Hepatocyte (in vitro differentiated cells): Measurements from ENCODE around the gene COL5A1. TPM values are rescaled to one million over a fixed set of nuclear protein-coding genes. Genes with fewer than 3 reads are reported as not detected.

Source experiments
- DNase-seq: peaks from one replicate; pipeline ENCODE4 v3.0.0-alpha.2; 2016; ENCODE audit warnings: low spot score
- H2AFZ ChIP-seq: fragments of 200-600 bp; sonication (generic); 2 replicates; pipeline ENCODE4 v1.6.0; 2016; ENCODE audit warnings: antibody characterized with exemption, mild to moderate bottlenecking
- H3K27ac ChIP-seq: fragments of 200-600 bp; sonication (generic); 2 replicates; pipeline ENCODE4 v1.5.1; 2016; ENCODE audit warnings: mild to moderate bottlenecking
- H3K27me3 ChIP-seq: fragments of 200-600 bp; sonication (generic); 2 replicates; pipeline ENCODE4 v1.6.1; 2016
- H3K36me3 ChIP-seq: fragments of 200-600 bp; sonication (generic); replicated peaks from 2 replicates; pipeline ENCODE4 v1.5.1; 2016; ENCODE audit warnings: low read depth; ENCODE audit not compliant: insufficient read depth
- H3K4me1 ChIP-seq: fragments of 200-600 bp; sonication (generic); 2 replicates; pipeline ENCODE4 v1.5.1; 2016; ENCODE audit warnings: mild to moderate bottlenecking, moderate library complexity; ENCODE audit not compliant: insufficient read depth
- H3K4me2 ChIP-seq: fragments of 200-600 bp; sonication (generic); 2 replicates; pipeline ENCODE4 v1.6.0; 2016
- H3K4me3 ChIP-seq: fragments of 200-600 bp; sonication (generic); 2 replicates; pipeline ENCODE4 v1.5.1; 2016; ENCODE audit warnings: mild to moderate bottlenecking
- H3K79me2 ChIP-seq: fragments of 200-600 bp; sonication (generic); 2 replicates; pipeline ENCODE4 v1.6.0; 2017; ENCODE audit warnings: mild to moderate bottlenecking
- H3K9me2 ChIP-seq: fragments of 200-600 bp; sonication (generic); replicated peaks from 2 replicates; pipeline ENCODE4 v1.6.0; 2017; ENCODE audit warnings: mild to moderate bottlenecking; ENCODE audit not compliant: insufficient read depth
- H3K9me3 ChIP-seq: fragments of 200-600 bp; sonication (generic); 2 replicates; pipeline ENCODE4 v1.5.1; 2016; ENCODE audit warnings: low read depth, mild to moderate bottlenecking
- H4K20me1 ChIP-seq: fragments of 200-600 bp; sonication (generic); 2 replicates; pipeline ENCODE4 v1.6.0; 2016; ENCODE audit warnings: mild to moderate bottlenecking; ENCODE audit not compliant: insufficient read depth, poor library complexity, severe bottlenecking
- EZH2 ChIP-seq: fragments of 200-600 bp; sonication (generic); IDR thresholded peaks from 2 replicates; pipeline ENCODE4 v1.6.1; 2016; ENCODE audit warnings: antibody characterized with exemption, mild to moderate bottlenecking, borderline replicate concordance
- EZH2phosphoT487 ChIP-seq: fragments of 200-600 bp; sonication (generic); IDR thresholded peaks from one replicate; pipeline ENCODE4 v1.6.1; 2018; ENCODE audit warnings: antibody characterized with exemption, mild to moderate bottlenecking, low read depth, moderate library complexity; ENCODE audit not compliant: unreplicated experiment, severe bottlenecking
- WGBS: methylation state at CpG from one replicate; pipeline ENCODE4 v1.1.6; 2016; ENCODE audit warnings: low lambda C conversion rate; ENCODE audit errors: missing lambda C conversion rate; 5-methylcytosine and 5-hydroxymethylcytosine counted together
- polyA plus RNA-seq: library from polyadenylated mRNA; unstranded; fragments of >200 nt; fragmentation: Nextera tagmentation; extraction: Ambion mirVana; gene quantifications from 2 replicates; pipeline ENCODE4 v1.2.1, GENCODE V29; 2016
- total RNA-seq: library from RNA; depleted of rRNA; stranded (reverse); fragments of >200 nt; gene quantifications from 2 replicates; pipeline ENCODE4 v1.2.3, GENCODE V29; 2014
- TF ChIP-seq, protein P1 (sequence below): fragments of 200-600 bp; sonication (generic); IDR thresholded peaks from 2 replicates; pipeline ENCODE4 v1.5.1; 2016; ENCODE audit warnings: antibody characterized with exemption, mild to moderate bottlenecking; ENCODE audit not compliant: poor library complexity

The COL5A1 gene
- total and polyA plus RNA-seq, 2 experiments from 2014 or later = 342 to 347 TPM

- WGBS = 87% methylated on average over 10 of the region's 10 CpGs
- Histone ChIP-seq H3K4me2 (no peak overlapping the region), H3K9me3 (no peaks in the 10 kb centered on the region), H4K20me1 (no peaks in the 10 kb centered on the region), H3K4me1 (peaks cover 9% of the 10 kb centered on the region), H3K4me3 (no peak overlapping the region), H3K79me2 (no peaks in the 10 kb centered on the region), H3K9me2 (no peaks in the 10 kb centered on the region), H2AFZ (no peak overlapping the region), H3K27me3 (no peaks in the 10 kb centered on the region), H3K27ac (no peak overlapping the region), H3K36me3 (no peaks in the 10 kb centered on the region)
- no peak for DNase-seq
- TF ChIP-seq EZH2 = no peak
- TF ChIP-seq EZH2phosphoT487 = no peak
- TF ChIP-seq, protein P1, sequence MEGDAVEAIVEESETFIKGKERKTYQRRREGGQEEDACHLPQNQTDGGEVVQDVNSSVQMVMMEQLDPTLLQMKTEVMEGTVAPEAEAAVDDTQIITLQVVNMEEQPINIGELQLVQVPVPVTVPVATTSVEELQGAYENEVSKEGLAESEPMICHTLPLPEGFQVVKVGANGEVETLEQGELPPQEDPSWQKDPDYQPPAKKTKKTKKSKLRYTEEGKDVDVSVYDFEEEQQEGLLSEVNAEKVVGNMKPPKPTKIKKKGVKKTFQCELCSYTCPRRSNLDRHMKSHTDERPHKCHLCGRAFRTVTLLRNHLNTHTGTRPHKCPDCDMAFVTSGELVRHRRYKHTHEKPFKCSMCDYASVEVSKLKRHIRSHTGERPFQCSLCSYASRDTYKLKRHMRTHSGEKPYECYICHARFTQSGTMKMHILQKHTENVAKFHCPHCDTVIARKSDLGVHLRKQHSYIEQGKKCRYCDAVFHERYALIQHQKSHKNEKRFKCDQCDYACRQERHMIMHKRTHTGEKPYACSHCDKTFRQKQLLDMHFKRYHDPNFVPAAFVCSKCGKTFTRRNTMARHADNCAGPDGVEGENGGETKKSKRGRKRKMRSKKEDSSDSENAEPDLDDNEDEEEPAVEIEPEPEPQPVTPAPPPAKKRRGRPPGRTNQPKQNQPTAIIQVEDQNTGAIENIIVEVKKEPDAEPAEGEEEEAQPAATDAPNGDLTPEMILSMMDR = no peak
Observed at GRCh38 chr9:134631881-134632280, 9.7 kb upstream of the COL5A1 start.

GRCh38 chr9:134632329-134632728 lies 9.3 kb upstream of the COL5A1 start:
- Histone ChIP-seq H3K9me3 (no peaks in the 10 kb centered on the region), H2AFZ (no peak overlapping the region), H3K4me3 (no peak overlapping the region), H3K9me2 (no peaks in the 10 kb centered on the region), H3K36me3 (no peaks in the 10 kb centered on the region), H3K79me2 (no peaks in the 10 kb centered on the region), H3K4me2 (no peak overlapping the region), H3K27ac (no peak overlapping the region), H3K27me3 (no peaks in the 10 kb centered on the region), H3K4me1 (peaks cover 9% of the 10 kb centered on the region), H4K20me1 (no peaks in the 10 kb centered on the region)
- no peak for DNase-seq
- WGBS = 91% methylated on average over 9 of the region's 9 CpGs
- TF ChIP-seq EZH2 = no peak
- TF ChIP-seq, protein P1 = no peak
- no peak for TF ChIP-seq EZH2phosphoT487

GRCh38 chr9:134633362-134634142 lies 8.1 kb upstream of the COL5A1 start:
- H3K79me2 ChIP-seq = no peaks in the 10 kb centered on the region
- TF ChIP-seq, protein P1 = no peak
- TF ChIP-seq EZH2phosphoT487 (no peak), EZH2 (no peak)
- WGBS = 92% methylated on average over 16 of the region's 16 CpGs
- no peak overlapping the region for H3K4me3 ChIP-seq
- H3K4me1 ChIP-seq = peaks cover 10% of the 10 kb centered on the region
- no peaks in the 10 kb centered on the region for H4K20me1 ChIP-seq
- H3K36me3 ChIP-seq = no peaks in the 10 kb centered on the region
- H3K27ac ChIP-seq = no peak overlapping the region
- no peaks in the 10 kb centered on the region for H3K27me3 ChIP-seq
- H3K9me3 ChIP-seq = no peaks in the 10 kb centered on the region
- H3K9me2 ChIP-seq = no peaks in the 10 kb centered on the region
- DNase-seq = no peak
- H2AFZ ChIP-seq = no peak overlapping the region
- H3K4me2 ChIP-seq = no peak overlapping the region
